GM06990 (cell line): ENCODE measurements around the gene GCNT1.
"Not testable (repeated sequence)": the region's sequence is repeated elsewhere in the genome, so short reads cannot be mapped to it uniquely, and the experiment has no call there.

Experiments used
- DNase-seq: peaks from one replicate; pipeline ENCODE4 v3.0.0-alpha.2; 2011; ENCODE audit not compliant: insufficient read length; ENCODE audit errors: extremely low read depth
- H3K27me3 ChIP-seq: replicated peaks from 2 replicates; pipeline ENCODE4 v1.6.0; 2011; ENCODE audit warnings: low read length; ENCODE audit not compliant: control insufficient read depth, insufficient read depth
- H3K36me3 ChIP-seq: 2 replicates; pipeline ENCODE4 v1.5.1; 2011; ENCODE audit warnings: low read length; ENCODE audit not compliant: control insufficient read depth, insufficient read depth
- H3K4me3 ChIP-seq: replicated peaks from 2 replicates; pipeline ENCODE4 v1.5.1; 2011; ENCODE audit warnings: low read depth, mild to moderate bottlenecking, control low read depth, low read length
- CTCF ChIP-seq: IDR thresholded peaks from 2 replicates; pipeline ENCODE4 v1.5.1; 2011; ENCODE audit warnings: low read length, control low read depth, mild to moderate bottlenecking, inconsistent platforms; ENCODE audit not compliant: insufficient read depth, poor library complexity, severe bottlenecking

Gene GCNT1

GRCh38 chr9:76486151-76486550 is 27.2 kb downstream of the GCNT1 start:
- no peak for DNase-seq
- Histone ChIP-seq H3K4me3 (no peak overlapping the region), H3K36me3 (no peaks in the 10 kb centered on the region), H3K27me3 (no peaks in the 10 kb centered on the region)
- no peak for TF ChIP-seq CTCF

- DNase-seq, result no peak
- no peak for TF ChIP-seq CTCF
- no peaks in the 10 kb centered on the region for H3K36me3 ChIP-seq
- no peak overlapping the region for H3K4me3 ChIP-seq
- H3K27me3 ChIP-seq, result no peaks in the 10 kb centered on the region
Observed at GRCh38 chr9:76490249-76490990, 31.4 kb downstream of the GCNT1 start.

- H3K36me3 ChIP-seq, DNase-seq, H3K4me3 ChIP-seq, H3K27me3 ChIP-seq: not testable (repeated sequence)
Observed at GRCh38 chr9:76491056-76491455, 32.1 kb downstream of the GCNT1 start.

- H3K27me3 ChIP-seq, DNase-seq, H3K36me3 ChIP-seq, H3K4me3 ChIP-seq: not testable (repeated sequence)
Observed at GRCh38 chr9:76493496-76493895, 34.5 kb downstream of the GCNT1 start.

- Histone ChIP-seq H3K4me3 (no peak overlapping the region), H3K36me3 (no peaks in the 10 kb centered on the region; the same call in 1 of the 2 replicates), H3K27me3 (no peaks in the 10 kb centered on the region)
- no peak for TF ChIP-seq CTCF
- DNase-seq, result no peak
Observed at GRCh38 chr9:76500061-76500460, 41.1 kb downstream of the GCNT1 start.

- Histone ChIP-seq H3K27me3 (no peaks in the 10 kb centered on the region), H3K4me3 (no peak overlapping the region), H3K36me3 (no peaks in the 10 kb centered on the region; the same call in 1 of the 2 replicates)
- TF ChIP-seq CTCF, result no peak
- DNase-seq, result no peak
Observed at GRCh38 chr9:76502746-76503145, 43.8 kb downstream of the GCNT1 start.

- no peak for TF ChIP-seq CTCF
- Histone ChIP-seq H3K27me3 (no peaks in the 10 kb centered on the region), H3K36me3 (no peaks in the 10 kb centered on the region), H3K4me3 (no peak overlapping the region)
- DNase-seq, result no peak
Observed at GRCh38 chr9:76510041-76510440, 51.1 kb downstream of the GCNT1 start.
